Measurements from ENCODE around the gene FBXO47. TPM values are rescaled to one million over a fixed set of nuclear protein-coding genes. Genes with fewer than 3 reads are reported as not detected.

Gene FBXO47
- total and polyA plus RNA-seq, 10 of the 15 experiments (the other 5 are each of a cell fraction or from before 2014, with no cell fraction given): 0.04 to 0.06 (median 0.06) TPM; not detected in 7

- TF ChIP-seq, protein P1, sequence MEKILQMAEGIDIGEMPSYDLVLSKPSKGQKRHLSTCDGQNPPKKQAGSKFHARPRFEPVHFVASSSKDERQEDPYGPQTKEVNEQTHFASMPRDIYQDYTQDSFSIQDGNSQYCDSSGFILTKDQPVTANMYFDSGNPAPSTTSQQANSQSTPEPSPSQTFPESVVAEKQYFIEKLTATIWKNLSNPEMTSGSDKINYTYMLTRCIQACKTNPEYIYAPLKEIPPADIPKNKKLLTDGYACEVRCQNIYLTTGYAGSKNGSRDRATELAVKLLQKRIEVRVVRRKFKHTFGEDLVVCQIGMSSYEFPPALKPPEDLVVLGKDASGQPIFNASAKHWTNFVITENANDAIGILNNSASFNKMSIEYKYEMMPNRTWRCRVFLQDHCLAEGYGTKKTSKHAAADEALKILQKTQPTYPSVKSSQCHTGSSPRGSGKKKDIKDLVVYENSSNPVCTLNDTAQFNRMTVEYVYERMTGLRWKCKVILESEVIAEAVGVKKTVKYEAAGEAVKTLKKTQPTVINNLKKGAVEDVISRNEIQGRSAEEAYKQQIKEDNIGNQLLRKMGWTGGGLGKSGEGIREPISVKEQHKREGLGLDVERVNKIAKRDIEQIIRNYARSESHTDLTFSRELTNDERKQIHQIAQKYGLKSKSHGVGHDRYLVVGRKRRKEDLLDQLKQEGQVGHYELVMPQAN (conservative IDR thresholded peaks at IDR 0.05): no peak
- no peak for TF ChIP-seq CEBPB (IDR thresholded peaks at IDR 0.05; ENCODE audit: borderline replicate concordance in 1 of 2, low read depth in 2 of 2, low read length in 2 of 2)
- TF ChIP-seq PAX5 (IDR thresholded peaks at IDR 0.05; ENCODE audit: borderline replicate concordance, low read depth, low read length): peak; percentile 56; the same call in 1 of the 2 replicates
- TF ChIP-seq ZBTB33 (IDR thresholded peaks at IDR 0.05): no peak
- 0 out of 2 replicates have a peak, but pooled peaks have one; percentile 74 for TF ChIP-seq ASH2L (IDR thresholded peaks at IDR 0.05; ENCODE audit: borderline replicate concordance, low read depth)
- TF ChIP-seq POLR2A (IDR thresholded peaks at IDR 0.05; ENCODE audit: low read depth, low read length): peak; percentile 71
- no peak for TF ChIP-seq SREBF1 (IDR thresholded peaks at IDR 0.05; ENCODE audit: low read length)
- no peak for TF ChIP-seq NFXL1 (IDR thresholded peaks at IDR 0.05; ENCODE audit: borderline replicate concordance)
- TF ChIP-seq USF1 (IDR thresholded peaks at IDR 0.05; ENCODE audit: borderline replicate concordance, extremely low read length, insufficient read depth, low read depth, low read length): no peak
- no peak for TF ChIP-seq E2F8 (IDR thresholded peaks at IDR 0.05; ENCODE audit: low read depth, partially characterized antibody)
- TF ChIP-seq HSF1 (IDR thresholded peaks at IDR 0.05; ENCODE audit: low read depth, low read length): no peak
- no peak for TF ChIP-seq ZNF622 (IDR thresholded peaks at IDR 0.05)
- TF ChIP-seq, protein P2, sequence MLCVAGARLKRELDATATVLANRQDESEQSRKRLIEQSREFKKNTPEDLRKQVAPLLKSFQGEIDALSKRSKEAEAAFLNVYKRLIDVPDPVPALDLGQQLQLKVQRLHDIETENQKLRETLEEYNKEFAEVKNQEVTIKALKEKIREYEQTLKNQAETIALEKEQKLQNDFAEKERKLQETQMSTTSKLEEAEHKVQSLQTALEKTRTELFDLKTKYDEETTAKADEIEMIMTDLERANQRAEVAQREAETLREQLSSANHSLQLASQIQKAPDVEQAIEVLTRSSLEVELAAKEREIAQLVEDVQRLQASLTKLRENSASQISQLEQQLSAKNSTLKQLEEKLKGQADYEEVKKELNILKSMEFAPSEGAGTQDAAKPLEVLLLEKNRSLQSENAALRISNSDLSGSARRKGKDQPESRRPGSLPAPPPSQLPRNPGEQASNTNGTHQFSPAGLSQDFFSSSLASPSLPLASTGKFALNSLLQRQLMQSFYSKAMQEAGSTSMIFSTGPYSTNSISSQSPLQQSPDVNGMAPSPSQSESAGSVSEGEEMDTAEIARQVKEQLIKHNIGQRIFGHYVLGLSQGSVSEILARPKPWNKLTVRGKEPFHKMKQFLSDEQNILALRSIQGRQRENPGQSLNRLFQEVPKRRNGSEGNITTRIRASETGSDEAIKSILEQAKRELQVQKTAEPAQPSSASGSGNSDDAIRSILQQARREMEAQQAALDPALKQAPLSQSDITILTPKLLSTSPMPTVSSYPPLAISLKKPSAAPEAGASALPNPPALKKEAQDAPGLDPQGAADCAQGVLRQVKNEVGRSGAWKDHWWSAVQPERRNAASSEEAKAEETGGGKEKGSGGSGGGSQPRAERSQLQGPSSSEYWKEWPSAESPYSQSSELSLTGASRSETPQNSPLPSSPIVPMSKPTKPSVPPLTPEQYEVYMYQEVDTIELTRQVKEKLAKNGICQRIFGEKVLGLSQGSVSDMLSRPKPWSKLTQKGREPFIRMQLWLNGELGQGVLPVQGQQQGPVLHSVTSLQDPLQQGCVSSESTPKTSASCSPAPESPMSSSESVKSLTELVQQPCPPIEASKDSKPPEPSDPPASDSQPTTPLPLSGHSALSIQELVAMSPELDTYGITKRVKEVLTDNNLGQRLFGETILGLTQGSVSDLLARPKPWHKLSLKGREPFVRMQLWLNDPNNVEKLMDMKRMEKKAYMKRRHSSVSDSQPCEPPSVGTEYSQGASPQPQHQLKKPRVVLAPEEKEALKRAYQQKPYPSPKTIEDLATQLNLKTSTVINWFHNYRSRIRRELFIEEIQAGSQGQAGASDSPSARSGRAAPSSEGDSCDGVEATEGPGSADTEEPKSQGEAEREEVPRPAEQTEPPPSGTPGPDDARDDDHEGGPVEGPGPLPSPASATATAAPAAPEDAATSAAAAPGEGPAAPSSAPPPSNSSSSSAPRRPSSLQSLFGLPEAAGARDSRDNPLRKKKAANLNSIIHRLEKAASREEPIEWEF (IDR thresholded peaks at IDR 0.05; ENCODE audit: insufficient replicate concordance, low read depth, low read length): no peak
- TF ChIP-seq SMAD5 (IDR thresholded peaks at IDR 0.05; ENCODE audit: low read depth): peak; percentile 41; the same call in 1 of the 2 replicates
Measured at GRCh38 chr17:38898812-38899348, 68.3 kb downstream of the FBXO47 start (continued).
